GM12878 (cell line): ENCODE data around the gene TEDC1. TPM values are rescaled to one million over a fixed set of nuclear protein-coding genes. Genes with fewer than 3 reads are reported as not detected.

Experiments used
- ATAC-seq: fragments of 200-7000 bp; cut with Tn5 transposase; 3 replicates; pipeline ENCODE4 v1.9.1; 2020; ENCODE audit warnings: mild to moderate bottlenecking, moderate library complexity
- BruUV-seq: library from RNA; stranded (reverse); fragments of 400-500 nt; replicated peaks from 2 replicates; lab custom pipeline; 2021; lab: Mats Ljungman, UMichigan
- CTCF ChIA-PET: fragments of 300-600 bp; sonication (Branson Sonifier 250); formaldehyde crosslinking; extraction: SDS; loops from one replicate; lab custom pipeline; 2021; ENCODE audit warnings: inconsistent platforms; lab: Yijun Ruan, JAX
- POLR2A ChIA-PET: fragments of 350-600 bp; formaldehyde crosslinking; extraction: SDS; loops from one replicate; lab custom pipeline; 2021; ENCODE audit warnings: inconsistent platforms; lab: Charles Lee
- RAD21 ChIA-PET: fragments of 300-600 bp; sonication (Branson Sonifier 250); formaldehyde crosslinking; loops from one replicate; lab custom pipeline; 2023; ENCODE audit warnings: antibody characterized with exemption; ENCODE audit not compliant: unreplicated experiment; lab: Charles Lee
- SMC1A ChIA-PET: fragments of 300-600 bp; sonication (Branson Sonifier 250); formaldehyde crosslinking; loops from one replicate; lab custom pipeline; 2023; ENCODE audit not compliant: unreplicated experiment, uncharacterized antibody; lab: Charles Lee
- DNase-seq: peaks from one replicate; pipeline ENCODE4 v3.0.0-alpha.2; 2011; ENCODE audit warnings: low read depth, low spot score
- FAIRE-seq: peaks from 3 replicates; lab custom pipeline; 2011; peaks lifted over from hg19 to GRCh38; lab: Jason Lieb, UNC
- H2AFZ ChIP-seq: 2 replicates; pipeline ENCODE4 v1.6.0; 2011; ENCODE audit warnings: low read depth, low read length, control low read depth; ENCODE audit not compliant: control insufficient read depth
- H3K27ac ChIP-seq: 2 replicates; pipeline ENCODE4 v1.5.1; 2011; ENCODE audit warnings: control low read depth; ENCODE audit not compliant: control insufficient read depth, insufficient read depth
- H3K27me3 ChIP-seq, 2 experiments: replicated peaks in 1 of 2; 2 replicates each; pipeline versions ENCODE4 v1.6.0 to v1.6.1; 2011; ENCODE audit warnings: low read length in 1 of 2; ENCODE audit not compliant: control insufficient read depth in 2 of 2, insufficient read depth in 2 of 2
- H3K36me3 ChIP-seq, 2 experiments: 2 replicates each; pipeline ENCODE4 v1.5.1; 2011; ENCODE audit warnings: low read length in 1 of 2; ENCODE audit not compliant: control insufficient read depth in 2 of 2, insufficient read depth in 2 of 2
- H3K4me1 ChIP-seq: 2 replicates; pipeline ENCODE4 v1.6.1; 2011; ENCODE audit warnings: mild to moderate bottlenecking, low read length, moderate library complexity, mixed read lengths; ENCODE audit not compliant: control insufficient read depth, insufficient read depth
- H3K4me2 ChIP-seq: 2 replicates; pipeline ENCODE4 v1.6.0; 2011; ENCODE audit warnings: control low read depth; ENCODE audit not compliant: control insufficient read depth, insufficient read depth
- H3K4me3 ChIP-seq: fragments of 200-600 bp; sonication (generic); 2 replicates; pipeline ENCODE4 v1.5.1; 2016
- H3K79me2 ChIP-seq: 2 replicates; pipeline ENCODE4 v1.6.0; 2011; ENCODE audit warnings: low read length; ENCODE audit not compliant: control insufficient read depth, insufficient read depth
- H3K9ac ChIP-seq: 2 replicates; pipeline ENCODE4 v1.8.0; 2011; ENCODE audit warnings: low read length, control low read depth, mixed read lengths; ENCODE audit not compliant: control insufficient read depth, insufficient read depth
- H3K9me3 ChIP-seq: replicated peaks from 3 replicates; pipeline ENCODE4 v1.5.1; 2011; ENCODE audit warnings: mild to moderate bottlenecking, low read length; ENCODE audit not compliant: control insufficient read depth, insufficient read depth
- H4K20me1 ChIP-seq: 2 replicates; pipeline ENCODE4 v1.6.0; 2011; ENCODE audit not compliant: control insufficient read depth, insufficient read depth
- ATF3 ChIP-seq: IDR thresholded peaks from 2 replicates; pipeline ENCODE4 v1.6.1; 2011; ENCODE audit warnings: low read depth, mild to moderate bottlenecking, low read length, moderate library complexity, borderline replicate concordance; ENCODE audit errors: extremely low read depth
- BHLHE40 ChIP-seq, 2 experiments: fragments of 450-650 bp in 1 of 2; IDR thresholded peaks; 2 replicates each; pipeline ENCODE4 v1.6.1; 2011 to 2017; ENCODE audit warnings: low read depth in 2 of 2, borderline replicate concordance in 1 of 2, improper control_type of control experiment in 1 of 2, low read length in 1 of 2, mild to moderate bottlenecking in 1 of 2
- CBX5 ChIP-seq: sonication (generic); IDR thresholded peaks from 2 replicates; pipeline ENCODE4 v1.6.1; 2016; ENCODE audit warnings: low read depth, moderate library complexity, mild to moderate bottlenecking, inconsistent platforms
- EED ChIP-seq: sonication (generic); IDR thresholded peaks from 2 replicates; pipeline ENCODE4 v1.6.1; 2016; ENCODE audit warnings: antibody characterized with exemption, low read depth
- GABPA ChIP-seq: IDR thresholded peaks from 2 replicates; pipeline ENCODE4 v1.6.1; 2014; ENCODE audit warnings: antibody characterized with exemption, low read depth, mild to moderate bottlenecking, inconsistent platforms
- HCFC1 ChIP-seq: fragments of 150-350 bp; IDR thresholded peaks from 2 replicates; pipeline ENCODE4 v1.6.1; 2014; ENCODE audit warnings: low read length
- NRF1 ChIP-seq: conservative IDR thresholded peaks from 2 replicates; pipeline ENCODE4 v1.6.1; 2011; ENCODE audit warnings: mild to moderate bottlenecking, low read depth, low read length, improper control_type of control experiment
- PAX8 ChIP-seq: fragments of 450-650 bp; IDR thresholded peaks from 2 replicates; pipeline ENCODE4 v1.6.1; 2017; ENCODE audit warnings: mild to moderate bottlenecking, moderate library complexity
- RCOR1 ChIP-seq: conservative IDR thresholded peaks from 2 replicates; pipeline ENCODE4 v1.6.1; 2012; ENCODE audit warnings: low read depth, low read length, improper control_type of control experiment
- SMAD5 ChIP-seq: IDR thresholded peaks from 2 replicates; pipeline ENCODE4 v1.6.1; 2016; ENCODE audit warnings: antibody characterized with exemption, low read depth
- SRF ChIP-seq, 2 experiments: IDR thresholded peaks; 2 replicates each; pipeline ENCODE4 v1.6.1; 2011; ENCODE audit warnings: low read depth in 2 of 2, low read length in 2 of 2, mild to moderate bottlenecking in 1 of 2, moderate library complexity in 1 of 2
- TCF12 ChIP-seq: IDR thresholded peaks from 2 replicates; pipeline ENCODE4 v1.6.1; 2011; ENCODE audit warnings: low read depth, mild to moderate bottlenecking, low read length
- USF1 ChIP-seq: IDR thresholded peaks from 2 replicates; pipeline ENCODE4 v1.6.1; 2011; ENCODE audit warnings: borderline replicate concordance, low read depth, mild to moderate bottlenecking, moderate library complexity, mixed read lengths, low read length; ENCODE audit not compliant: insufficient read depth; ENCODE audit errors: extremely low read length
- ZNF274 ChIP-seq: IDR thresholded peaks from one replicate; pipeline ENCODE4 v1.8.0; 2011; ENCODE audit not compliant: insufficient read length, insufficient read depth
- WGBS: methylation state at CpG from one replicate; pipeline ENCODE4 v1.1.6; 2016; ENCODE audit warnings: low lambda C conversion rate; ENCODE audit not compliant: insufficient replicate concordance, insufficient coverage; ENCODE audit errors: missing lambda C conversion rate; 5-methylcytosine and 5-hydroxymethylcytosine counted together
- in situ Hi-C: fragments of 300-500 bp; cut with MboI; formaldehyde crosslinking; loops from 9 replicates; pipeline ENCODE4 v1.14.3; 2018; ENCODE audit warnings: mixed read lengths
- intact Hi-C: fragments of 100-400 bp; cut with micrococcal nuclease; formaldehyde crosslinking; loops from one replicate; pipeline ENCODE4 v1.14.2; 2022; ENCODE audit not compliant: unreplicated experiment
- polyA plus RNA-seq, 11 experiments: library from polyadenylated mRNA; depleted of rRNA in 4 of 11; unstranded in 6 of 11; stranded (reverse) in 5 of 11; fragments of >200 nt; fragmentation: Nextera tagmentation in 4 of 11; fragmentation: Illumina TruSeq in 1 of 11; extraction: Ambion mirVana in 4 of 11; extraction: Trizol in 1 of 11; gene quantifications; 1 replicate in 1 of 11; 2 replicates in 10 of 11; pipeline versions ENCODE4 v1.2.1 to v1.2.3, GENCODE V29; 2011 to 2016; ENCODE audit warnings: inconsistent platforms in 2 of 11, missing spikeins in 2 of 11, low read depth in 1 of 11
- total RNA-seq, 4 experiments: library from RNA; depleted of rRNA in 3 of 4; stranded (reverse); fragments of >200 nt in 3 of 4; fragmentation: Illumina TruSeq in 1 of 4; extraction: Trizol in 1 of 4; gene quantifications; 2 replicates each; pipeline versions ENCODE4 v1.2.1 to v1.2.3, GENCODE V29; 2013 to 2021

Gene TEDC1
- total and polyA plus RNA-seq, 10 of the 15 experiments (the other 5 are each of a cell fraction or from before 2014, with no cell fraction given) = 0.19 to 34.2 (median 14.5) TPM

DNA sequence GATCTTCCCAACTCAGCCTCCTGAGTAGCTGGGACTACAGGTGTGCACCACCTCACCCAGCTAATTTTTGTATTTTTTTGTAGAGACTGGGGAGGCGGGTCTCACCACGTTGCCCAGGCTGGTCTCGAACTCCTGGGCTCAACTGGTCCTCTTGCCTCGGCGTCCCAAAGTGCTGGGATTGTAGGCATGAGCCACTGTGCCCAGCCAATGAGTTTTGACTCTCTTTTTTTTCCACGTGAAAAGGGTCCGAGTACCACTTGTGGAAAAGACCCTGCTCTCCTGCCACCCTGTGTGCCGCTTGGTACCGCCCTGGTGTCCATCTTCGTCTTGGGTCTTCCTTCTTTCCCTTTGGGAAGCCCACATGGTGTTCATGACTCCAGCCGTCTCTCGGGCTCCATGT is 17.6 kb downstream of the TEDC1 start (continued):
- no peak for TF ChIP-seq USF1
- TF ChIP-seq CBX5 = no peak

DNA sequence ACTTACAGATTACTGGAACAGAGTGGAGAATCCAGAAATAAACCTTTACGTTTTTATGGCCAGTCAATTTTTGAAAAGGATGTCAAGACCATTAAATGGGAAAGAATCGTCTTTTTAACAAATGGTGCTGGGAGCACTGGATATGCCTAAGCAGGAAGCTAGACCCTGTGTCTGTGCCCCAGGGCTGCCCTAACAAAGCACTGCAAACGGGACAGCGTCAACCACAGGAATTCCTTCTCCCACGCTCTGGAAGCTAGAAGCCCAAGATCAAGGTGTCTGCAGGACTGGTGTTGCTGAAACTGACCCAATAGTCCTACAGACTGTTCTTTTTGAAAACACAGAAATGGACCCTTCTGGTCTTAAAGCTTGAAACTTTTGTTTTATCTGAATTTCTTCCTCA is 26.1 kb downstream of the TEDC1 start:
- FAIRE-seq = no peak
- BruUV-seq = no TSS peak
- Histone ChIP-seq H3K27ac (no peak overlapping the region), H3K9me3 (no peaks in the 10 kb centered on the region; the same call in 2 of the 3 replicates), H3K4me3 (no peak overlapping the region), H3K27me3 (peaks cover 0 to 3% of the 10 kb centered on the region in 2 experiments; a peak in 1 of 4 replicates), H3K9ac (no peak overlapping the region), H3K36me3 (no peaks in the 10 kb centered on the region), H3K4me1 (no peaks in the 10 kb centered on the region), H3K79me2 (no peaks in the 10 kb centered on the region), H2AFZ (no peak overlapping the region), H4K20me1 (no peaks in the 10 kb centered on the region), H3K4me2 (no peak overlapping the region)
- TF ChIP-seq RCOR1 (no peak), GABPA (no peak), TCF12 (no peak), EED (no peak), SMAD5 (no peak), NRF1 (no peak), BHLHE40 (IDR thresholded peaks at IDR 0.05; ENCODE audit: borderline replicate concordance in 1 of 2, low read depth in 2 of 2, low read length in 1 of 2) (no peak), ZNF274 (no peak), PAX8 (no peak), HCFC1 (no peak), ATF3 (no peak), SRF (IDR thresholded peaks at IDR 0.05; ENCODE audit: low read depth in 2 of 2, low read length in 2 of 2) (no peak)
- WGBS = 34% methylated on average over 5 of the region's 5 CpGs
- ChIA-PET RAD21 (no interaction called here), POLR2A (no interaction called here), SMC1A (no interaction called here), CTCF (interaction anchor here (0.8 to 1.0 kb wide), 2 partner anchors 11 to 35 kb away, joined by 3 read pairs; no protein-coding TSS in a partner anchor)
- intact Hi-C loops (no loop called here), in situ Hi-C loops (loop anchor here (5.0 kb wide), 1 partner anchor 60 kb away; no protein-coding TSS in a partner anchor)
- no peak for DNase-seq
- no peak for ATAC-seq
